SK-N-SH treated with all-trans-retinoic acid at 6 μM for 48 hours (cell line): ENCODE measurements around the gene SLC13A2.
"Not testable (repeated sequence)": the region's sequence is repeated elsewhere in the genome, so short reads cannot be mapped to it uniquely, and the experiment has no call there.

ENCODE experiments used
- ATAC-seq: fragments of 200-7000 bp; cut with Tn5 transposase; 3 replicates; pipeline ENCODE4 v1.9.1; 2020; ENCODE audit warnings: mild to moderate bottlenecking, moderate library complexity
- ARNTL ChIP-seq: fragments of 450-650 bp; formaldehyde crosslinking; IDR thresholded peaks from 2 replicates; pipeline ENCODE4 v1.5.0; 2020; ENCODE audit warnings: low read depth, mild to moderate bottlenecking, moderate library complexity, borderline replicate concordance
- BACH2 ChIP-seq: fragments of 250-450 bp; sonication (Bioruptor Pico); IDR thresholded peaks from 2 replicates; pipeline ENCODE4 v1.9.0; 2021; ENCODE audit warnings: mild to moderate bottlenecking, borderline replicate concordance
- CSDC2 ChIP-seq: fragments of 250-450 bp; sonication (Bioruptor Pico); IDR thresholded peaks from 2 replicates; pipeline ENCODE4 v1.5.0; 2020; ENCODE audit warnings: mild to moderate bottlenecking, moderate library complexity
- CSRNP3 ChIP-seq: fragments of 250-450 bp; sonication (Bioruptor Pico); IDR thresholded peaks from 2 replicates; pipeline ENCODE4 v1.5.1; 2021; ENCODE audit warnings: mild to moderate bottlenecking, moderate library complexity
- ESRRG ChIP-seq: fragments of 250-450 bp; sonication (Bioruptor Pico); IDR thresholded peaks from 2 replicates; pipeline ENCODE4 v1.6.1; 2021; ENCODE audit warnings: mild to moderate bottlenecking
- GLIS3 ChIP-seq: fragments of 250-450 bp; sonication (Bioruptor Pico); IDR thresholded peaks from 2 replicates; pipeline ENCODE4 v1.5.0; 2020; ENCODE audit warnings: mild to moderate bottlenecking, moderate library complexity
- OSR1 ChIP-seq: fragments of 250-450 bp; sonication (Bioruptor Pico); IDR thresholded peaks from 2 replicates; pipeline ENCODE4 v1.8.0; 2022; ENCODE audit warnings: moderate library complexity, mild to moderate bottlenecking, inconsistent platforms
- PPARA ChIP-seq: fragments of 250-450 bp; sonication (Bioruptor Pico); IDR thresholded peaks from 2 replicates; pipeline ENCODE4 v1.5.0; 2020; ENCODE audit warnings: mild to moderate bottlenecking, borderline replicate concordance
- RARB ChIP-seq: fragments of 250-450 bp; sonication (Bioruptor Pico); IDR thresholded peaks from 2 replicates; pipeline ENCODE4 v1.8.0; 2021; ENCODE audit warnings: mild to moderate bottlenecking, moderate library complexity
- SNAI2 ChIP-seq: fragments of 250-450 bp; sonication (Bioruptor Pico); IDR thresholded peaks from 2 replicates; pipeline ENCODE4 v1.5.0; 2020; ENCODE audit warnings: mild to moderate bottlenecking, moderate library complexity
- TCF4 ChIP-seq: fragments of 250-450 bp; sonication (Bioruptor Pico); IDR thresholded peaks from 2 replicates; pipeline ENCODE4 v1.8.0; 2021; ENCODE audit warnings: mild to moderate bottlenecking, moderate library complexity, borderline replicate concordance
- TOX ChIP-seq: fragments of 250-450 bp; sonication (Bioruptor Pico); IDR thresholded peaks from 2 replicates; pipeline ENCODE4 v1.8.0; 2021; ENCODE audit warnings: mild to moderate bottlenecking, moderate library complexity, borderline replicate concordance
- ZC3H10 ChIP-seq: fragments of 250-450 bp; sonication (Bioruptor Pico); IDR thresholded peaks from 2 replicates; pipeline ENCODE4 v1.5.1; 2021; ENCODE audit warnings: mild to moderate bottlenecking, moderate library complexity
- ZFP3 ChIP-seq: fragments of 250-450 bp; sonication (Bioruptor Pico); IDR thresholded peaks from 2 replicates; pipeline ENCODE4 v1.5.0; 2020; ENCODE audit warnings: mild to moderate bottlenecking, moderate library complexity
- ZFP30 ChIP-seq: fragments of 450-650 bp; formaldehyde crosslinking; IDR thresholded peaks from 2 replicates; pipeline ENCODE4 v1.5.0; 2022; ENCODE audit warnings: mild to moderate bottlenecking, moderate library complexity
- ZNF565 ChIP-seq: fragments of 450-650 bp; formaldehyde crosslinking; conservative IDR thresholded peaks from 2 replicates; pipeline ENCODE4 v1.5.0; 2020; ENCODE audit warnings: low read depth, mild to moderate bottlenecking, moderate library complexity
- ZNF70 ChIP-seq: fragments of 450-650 bp; formaldehyde crosslinking; IDR thresholded peaks from 2 replicates; pipeline ENCODE4 v1.5.0; 2020; ENCODE audit warnings: mild to moderate bottlenecking, moderate library complexity
- ZNF8 ChIP-seq: fragments of 450-650 bp; formaldehyde crosslinking; IDR thresholded peaks from 2 replicates; pipeline ENCODE4 v1.5.0; 2020; ENCODE audit warnings: mild to moderate bottlenecking, moderate library complexity
- TF ChIP-seq, protein P1 (sequence below): fragments of 250-450 bp; sonication (Bioruptor Pico); IDR thresholded peaks from 2 replicates; pipeline ENCODE4 v1.8.0; 2020; ENCODE audit warnings: mild to moderate bottlenecking, moderate library complexity, borderline replicate concordance
- TF ChIP-seq, protein P2 (sequence below): fragments of 250-450 bp; sonication (Bioruptor Pico); IDR thresholded peaks from 2 replicates; pipeline ENCODE4 v1.5.0; 2020; ENCODE audit warnings: mild to moderate bottlenecking, moderate library complexity

SLC13A2 gene

GRCh38 chr17:28466521-28467048, 6.9 kb upstream of the SLC13A2 start:
- no peak; the same call in 2 of the 3 replicates for ATAC-seq
- TF ChIP-seq ZNF8 (CRISPR knock-in tag) (no peak), RARB (CRISPR knock-in tag) (no peak)

GRCh38 chr17:28467456-28468025, 5.9 kb upstream of the SLC13A2 start:
- no peak for ATAC-seq
- TF ChIP-seq TCF4 (CRISPR knock-in tag) (no peak), ZNF565 (CRISPR knock-in tag) (no peak), BACH2 (CRISPR knock-in tag) (no peak), ZC3H10 (CRISPR knock-in tag) (no peak), CSRNP3 (CRISPR knock-in tag) (no peak), ZFP30 (no peak)
- TF ChIP-seq, protein P1, sequence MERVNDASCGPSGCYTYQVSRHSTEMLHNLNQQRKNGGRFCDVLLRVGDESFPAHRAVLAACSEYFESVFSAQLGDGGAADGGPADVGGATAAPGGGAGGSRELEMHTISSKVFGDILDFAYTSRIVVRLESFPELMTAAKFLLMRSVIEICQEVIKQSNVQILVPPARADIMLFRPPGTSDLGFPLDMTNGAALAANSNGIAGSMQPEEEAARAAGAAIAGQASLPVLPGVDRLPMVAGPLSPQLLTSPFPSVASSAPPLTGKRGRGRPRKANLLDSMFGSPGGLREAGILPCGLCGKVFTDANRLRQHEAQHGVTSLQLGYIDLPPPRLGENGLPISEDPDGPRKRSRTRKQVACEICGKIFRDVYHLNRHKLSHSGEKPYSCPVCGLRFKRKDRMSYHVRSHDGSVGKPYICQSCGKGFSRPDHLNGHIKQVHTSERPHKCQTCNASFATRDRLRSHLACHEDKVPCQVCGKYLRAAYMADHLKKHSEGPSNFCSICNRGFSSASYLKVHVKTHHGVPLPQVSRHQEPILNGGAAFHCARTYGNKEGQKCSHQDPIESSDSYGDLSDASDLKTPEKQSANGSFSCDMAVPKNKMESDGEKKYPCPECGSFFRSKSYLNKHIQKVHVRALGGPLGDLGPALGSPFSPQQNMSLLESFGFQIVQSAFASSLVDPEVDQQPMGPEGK (CRISPR knock-in tag): no peak

DNA sequence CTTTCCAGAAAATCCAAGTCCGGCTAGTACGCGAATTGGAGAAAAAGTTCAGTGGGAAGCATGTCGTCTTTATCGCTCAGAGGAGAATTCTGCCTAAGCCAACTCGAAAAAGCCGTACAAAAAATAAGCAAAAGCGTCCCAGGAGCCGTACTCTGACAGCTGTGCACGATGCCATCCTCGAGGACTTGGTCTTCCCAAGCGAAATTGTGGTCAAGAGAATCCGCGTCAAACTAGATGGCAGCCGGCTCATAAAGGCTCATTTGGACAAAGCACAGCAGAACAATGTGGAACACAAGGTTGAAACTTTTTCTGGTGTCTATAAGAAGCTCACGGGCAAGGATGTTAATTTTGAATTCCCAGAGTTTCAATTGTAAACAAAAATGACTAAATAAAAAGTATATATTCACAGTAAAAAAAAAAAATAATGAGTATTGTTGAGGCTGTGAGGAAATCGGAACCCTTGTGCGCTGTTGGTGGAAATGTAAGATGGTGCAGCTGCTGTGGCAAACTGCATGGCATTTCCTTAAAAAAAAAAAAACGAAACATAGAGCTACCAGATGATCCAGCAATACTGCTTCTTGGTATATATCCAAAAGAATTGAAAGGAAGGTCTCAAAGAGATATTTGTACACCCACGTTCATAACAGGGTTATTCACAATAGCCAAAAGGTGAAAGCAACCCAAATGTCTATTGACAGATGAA, 5.3 kb upstream of the SLC13A2 start:
- not testable (repeated sequence) for ATAC-seq

- no peak for ATAC-seq
Measured at GRCh38 chr17:28468781-28469180, 4.7 kb upstream of the SLC13A2 start.

GRCh38 chr17:28469376-28469775, 4.1 kb upstream of the SLC13A2 start:
- TF ChIP-seq CSDC2 (CRISPR knock-in tag) (no peak), ZC3H10 (CRISPR knock-in tag) (no peak), GLIS3 (no peak), ZNF70 (no peak), SNAI2 (no peak), TOX (CRISPR knock-in tag) (no peak), ZFP3 (CRISPR knock-in tag) (no peak), OSR1 (CRISPR knock-in tag) (no peak), ARNTL (no peak), ESRRG (no peak), CSRNP3 (CRISPR knock-in tag) (no peak), RARB (CRISPR knock-in tag) (no peak), PPARA (CRISPR knock-in tag) (no peak)
- TF ChIP-seq, protein P1 (CRISPR knock-in tag): no peak
- TF ChIP-seq, protein P2, sequence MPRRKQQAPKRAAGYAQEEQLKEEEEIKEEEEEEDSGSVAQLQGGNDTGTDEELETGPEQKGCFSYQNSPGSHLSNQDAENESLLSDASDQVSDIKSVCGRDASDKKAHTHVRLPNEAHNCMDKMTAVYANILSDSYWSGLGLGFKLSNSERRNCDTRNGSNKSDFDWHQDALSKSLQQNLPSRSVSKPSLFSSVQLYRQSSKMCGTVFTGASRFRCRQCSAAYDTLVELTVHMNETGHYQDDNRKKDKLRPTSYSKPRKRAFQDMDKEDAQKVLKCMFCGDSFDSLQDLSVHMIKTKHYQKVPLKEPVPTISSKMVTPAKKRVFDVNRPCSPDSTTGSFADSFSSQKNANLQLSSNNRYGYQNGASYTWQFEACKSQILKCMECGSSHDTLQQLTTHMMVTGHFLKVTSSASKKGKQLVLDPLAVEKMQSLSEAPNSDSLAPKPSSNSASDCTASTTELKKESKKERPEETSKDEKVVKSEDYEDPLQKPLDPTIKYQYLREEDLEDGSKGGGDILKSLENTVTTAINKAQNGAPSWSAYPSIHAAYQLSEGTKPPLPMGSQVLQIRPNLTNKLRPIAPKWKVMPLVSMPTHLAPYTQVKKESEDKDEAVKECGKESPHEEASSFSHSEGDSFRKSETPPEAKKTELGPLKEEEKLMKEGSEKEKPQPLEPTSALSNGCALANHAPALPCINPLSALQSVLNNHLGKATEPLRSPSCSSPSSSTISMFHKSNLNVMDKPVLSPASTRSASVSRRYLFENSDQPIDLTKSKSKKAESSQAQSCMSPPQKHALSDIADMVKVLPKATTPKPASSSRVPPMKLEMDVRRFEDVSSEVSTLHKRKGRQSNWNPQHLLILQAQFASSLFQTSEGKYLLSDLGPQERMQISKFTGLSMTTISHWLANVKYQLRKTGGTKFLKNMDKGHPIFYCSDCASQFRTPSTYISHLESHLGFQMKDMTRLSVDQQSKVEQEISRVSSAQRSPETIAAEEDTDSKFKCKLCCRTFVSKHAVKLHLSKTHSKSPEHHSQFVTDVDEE (CRISPR knock-in tag): no peak
- no peak for ATAC-seq

More at GRCh38 chr17:28468781-28469180, 4.7 kb upstream of the SLC13A2 start:
- TF ChIP-seq SNAI2 (no peak), ZNF70 (no peak), ZC3H10 (CRISPR knock-in tag) (no peak), ARNTL (no peak), PPARA (CRISPR knock-in tag) (no peak)
- TF ChIP-seq, all 23 proteins: peak for 0
